A673 (cell line): Measurements from ENCODE around the gene ASTN2. TPM values are rescaled to one million over a fixed set of nuclear protein-coding genes. Genes with fewer than 3 reads are reported as not detected.

Source experiments
- BruUV-seq: library from RNA; stranded (reverse); fragments of 400-500 nt; replicated peaks from 2 replicates; lab custom pipeline; 2021; lab: Mats Ljungman, UMichigan
- CTCF ChIA-PET: fragments of 300-600 bp; sonication (Branson Sonifier 250); formaldehyde crosslinking; loops from one replicate; lab custom pipeline; 2022; ENCODE audit warnings: antibody characterized with exemption; lab: Charles Lee
- POLR2A ChIA-PET: fragments of 300-600 bp; sonication (Branson Sonifier 250); formaldehyde crosslinking; loops from one replicate; lab custom pipeline; 2022; ENCODE audit warnings: antibody characterized with exemption; ENCODE audit not compliant: low non-redundant PET; lab: Charles Lee
- DNase-seq: peaks from one replicate; pipeline ENCODE4 v3.0.0-alpha.2; 2015; ENCODE audit warnings: low spot score
- H3K27ac ChIP-seq: fragments of 200-600 bp; sonication (generic); 2 replicates; pipeline ENCODE4 v1.5.1; 2016; ENCODE audit warnings: mixed run types, low read depth, mild to moderate bottlenecking, mixed read lengths, antibody characterized with exemption, low read length; ENCODE audit not compliant: poor library complexity, severe bottlenecking
- H3K27me3 ChIP-seq: fragments of 200-600 bp; sonication (generic); replicated peaks from 2 replicates; pipeline ENCODE4 v1.6.1; 2017; ENCODE audit warnings: mixed run types, low read depth, mild to moderate bottlenecking, mixed read lengths, antibody characterized with exemption, low read length; ENCODE audit not compliant: insufficient read depth, poor library complexity
- H3K36me3 ChIP-seq: fragments of 200-600 bp; sonication (generic); 2 replicates; pipeline ENCODE4 v1.6.1; 2016; ENCODE audit warnings: mixed run types, mild to moderate bottlenecking, mixed read lengths, antibody characterized with exemption, low read length; ENCODE audit not compliant: insufficient read depth, poor library complexity, severe bottlenecking
- H3K4me1 ChIP-seq: fragments of 200-600 bp; sonication (generic); 2 replicates; pipeline ENCODE4 v1.6.1; 2017; ENCODE audit warnings: mixed run types, mild to moderate bottlenecking, mixed read lengths, antibody characterized with exemption, low read length; ENCODE audit not compliant: insufficient read depth, poor library complexity, severe bottlenecking
- H3K4me3 ChIP-seq: fragments of 200-600 bp; sonication (generic); 2 replicates; pipeline ENCODE4 v1.5.1; 2016; ENCODE audit warnings: low read depth, mixed run types, mild to moderate bottlenecking, mixed read lengths, low read length; ENCODE audit not compliant: poor library complexity, severe bottlenecking
- H3K9me3 ChIP-seq: fragments of 200-600 bp; sonication (generic); 2 replicates; pipeline ENCODE4 v1.6.1; 2016; ENCODE audit warnings: mixed run types, low read depth, mild to moderate bottlenecking, mixed read lengths, antibody characterized with exemption, low read length; ENCODE audit not compliant: poor library complexity, severe bottlenecking
- CTCF ChIP-seq: fragments of 300-800, 200-600 bp; sonication (generic); conservative IDR thresholded peaks from 2 replicates; pipeline ENCODE4 v1.5.1; 2017; ENCODE audit warnings: low read depth, mild to moderate bottlenecking, antibody characterized with exemption, low read length, moderate library complexity, mixed read lengths
- EZH2 ChIP-seq: fragments of 200-600 bp; sonication (generic); IDR thresholded peaks from 2 replicates; pipeline ENCODE4 v1.6.1; 2017; ENCODE audit warnings: borderline replicate concordance, low read depth, mild to moderate bottlenecking, mixed read lengths, antibody characterized with exemption, low read length; ENCODE audit not compliant: poor library complexity, severe bottlenecking
- intact Hi-C: fragments of 100-400 bp; cut with micrococcal nuclease; formaldehyde crosslinking; loops from one replicate; pipeline ENCODE4 v1.10.0; 2022; ENCODE audit not compliant: unreplicated experiment
- total RNA-seq: library from RNA; stranded (reverse); gene quantifications from 2 replicates; pipeline ENCODE4 v1.2.3, GENCODE V29; 2021

ASTN2 gene
- total RNA-seq, 1 experiment from 2014 or later: 3.4 TPM

- no TSS peak for BruUV-seq
- Histone ChIP-seq H3K36me3 (peaks cover 31% of the 10 kb centered on the region), H3K27ac (no peak overlapping the region), H3K9me3 (no peaks in the 10 kb centered on the region), H3K4me3 (no peak overlapping the region), H3K27me3 (no peaks in the 10 kb centered on the region), H3K4me1 (no peaks in the 10 kb centered on the region)
- TF ChIP-seq CTCF (no peak), EZH2 (no peak)
- no peak for DNase-seq
- intact Hi-C loops: no loop called here
- POLR2A ChIA-PET: no interaction called here
- CTCF ChIA-PET: no interaction called here
Measured at GRCh38 chr9:116703634-116704033, 711.2 kb downstream of the ASTN2 start.

- POLR2A ChIA-PET: no interaction called here
- CTCF ChIA-PET: no interaction called here
- TF ChIP-seq CTCF (no peak), EZH2 (no peak)
- DNase-seq: no peak
- no TSS peak for BruUV-seq
- Histone ChIP-seq H3K36me3 (peaks cover 43% of the 10 kb centered on the region), H3K4me3 (no peak overlapping the region), H3K27ac (no peak overlapping the region), H3K4me1 (no peaks in the 10 kb centered on the region), H3K9me3 (no peaks in the 10 kb centered on the region), H3K27me3 (no peaks in the 10 kb centered on the region)
- intact Hi-C loops: no loop called here
Measured at GRCh38 chr9:116701940-116702642, 712.8 kb downstream of the ASTN2 start.

GRCh38 chr9:116700882-116701865, 713.7 kb downstream of the ASTN2 start:
- CTCF ChIA-PET: no interaction called here

More at GRCh38 chr9:116700882-116701865, 713.7 kb downstream of the ASTN2 start:
- no peak for DNase-seq
- intact Hi-C loops: no loop called here
- BruUV-seq: no TSS peak
- H3K4me1 ChIP-seq: no peaks in the 10 kb centered on the region
- H3K27ac ChIP-seq: no peak overlapping the region
- TF ChIP-seq EZH2: no peak
- no peak for TF ChIP-seq CTCF
- peaks cover 43% of the 10 kb centered on the region for H3K36me3 ChIP-seq
- H3K4me3 ChIP-seq: no peak overlapping the region
- no peaks in the 10 kb centered on the region for H3K27me3 ChIP-seq
- H3K9me3 ChIP-seq: no peaks in the 10 kb centered on the region
- POLR2A ChIA-PET: no interaction called here
